Measurements from ENCODE around the gene ST8SIA2.

- no peak for TF ChIP-seq POLR2AphosphoS5 (IDR thresholded peaks at IDR 0.05; ENCODE audit: low read depth, low read length)
- no peak for TF ChIP-seq CTCF (IDR thresholded peaks at IDR 0.05)
Observed at GRCh38 chr15:92429378-92430068, 35.8 kb downstream of the ST8SIA2 start.
